H9 (cell line): ENCODE data around the gene PCDHGB2. TPM values are rescaled to one million over a fixed set of nuclear protein-coding genes. Genes with fewer than 3 reads are reported as not detected.
A peak's percentile ranks its signal among the peaks of the same experiment; 100 is the strongest.

Source experiments
- DNase-seq: peaks from one replicate; pipeline ENCODE4 v3.0.0-alpha.2; 2017
- H2AFZ ChIP-seq: one replicate; pipeline ENCODE4 v1.6.1; 2013; ENCODE audit warnings: mild to moderate bottlenecking, low read length, control low read depth, moderate library complexity
- H2AK5ac ChIP-seq: 2 replicates; pipeline ENCODE4 v1.6.1; 2013; ENCODE audit warnings: low read length, control low read depth, mixed read lengths; ENCODE audit not compliant: insufficient read length
- H2BK120ac ChIP-seq: one replicate; pipeline ENCODE4 v1.6.1; 2013; ENCODE audit warnings: low read depth, mild to moderate bottlenecking, low read length, control low read depth, inconsistent platforms; ENCODE audit not compliant: poor library complexity, severe bottlenecking
- H2BK12ac ChIP-seq: 2 replicates; pipeline ENCODE4 v1.6.1; 2013; ENCODE audit warnings: low read length, control low read depth, mixed read lengths, low read depth; ENCODE audit not compliant: insufficient read length
- H2BK15ac ChIP-seq: 2 replicates; pipeline ENCODE4 v1.6.1; 2013; ENCODE audit warnings: low read depth, low read length, control low read depth
- H2BK20ac ChIP-seq: one replicate; pipeline ENCODE4 v1.6.1; 2013; ENCODE audit warnings: low read depth, mild to moderate bottlenecking, low read length, control low read depth, inconsistent platforms; ENCODE audit not compliant: poor library complexity, severe bottlenecking
- H2BK5ac ChIP-seq: 2 replicates; pipeline ENCODE4 v1.6.1; 2013; ENCODE audit warnings: low read length, control low read depth, mixed read lengths; ENCODE audit not compliant: insufficient read length
- H3K14ac ChIP-seq: 2 replicates; pipeline ENCODE4 v1.6.1; 2013; ENCODE audit warnings: low read length, control low read depth; ENCODE audit not compliant: insufficient read depth
- H3K18ac ChIP-seq: 2 replicates; pipeline ENCODE4 v1.6.1; 2013; ENCODE audit warnings: low read depth, mild to moderate bottlenecking, mixed read lengths, low read length, control low read depth; ENCODE audit not compliant: insufficient read length
- H3K23ac ChIP-seq: 2 replicates; pipeline ENCODE4 v1.6.1; 2013; ENCODE audit warnings: low read length, control low read depth, mixed read lengths, low read depth; ENCODE audit not compliant: insufficient read length
- H3K23me2 ChIP-seq: 2 replicates; pipeline ENCODE4 v1.6.1; 2013; ENCODE audit warnings: low read depth, mild to moderate bottlenecking, mixed read lengths, low read length, control low read depth; ENCODE audit not compliant: insufficient read length, poor library complexity, severe bottlenecking
- H3K27ac ChIP-seq: 2 replicates; pipeline ENCODE4 v1.5.1; 2013; ENCODE audit warnings: low read length, control low read depth, mixed read lengths, low read depth; ENCODE audit not compliant: insufficient read length
- H3K27me3 ChIP-seq: 2 replicates; pipeline ENCODE4 v1.6.1; 2013; ENCODE audit warnings: low read length, control low read depth, inconsistent platforms; ENCODE audit not compliant: insufficient read depth
- H3K4ac ChIP-seq: 2 replicates; pipeline ENCODE4 v1.6.1; 2013; ENCODE audit warnings: low read depth, mild to moderate bottlenecking, control low read depth, inconsistent platforms, low read length, moderate library complexity
- H3K4me1 ChIP-seq: 2 replicates; pipeline ENCODE4 v1.6.1; 2013; ENCODE audit warnings: low read length, control low read depth, inconsistent platforms; ENCODE audit not compliant: insufficient read depth
- H3K4me2 ChIP-seq: 2 replicates; pipeline ENCODE4 v1.6.1; 2013; ENCODE audit warnings: low read length, control low read depth, mixed read lengths; ENCODE audit not compliant: insufficient read length, insufficient read depth
- H3K56ac ChIP-seq: 2 replicates; pipeline ENCODE4 v1.6.1; 2013; ENCODE audit warnings: low read depth, mild to moderate bottlenecking, mixed read lengths, low read length, control low read depth; ENCODE audit not compliant: insufficient read length
- H3K79me1 ChIP-seq: 2 replicates; pipeline ENCODE4 v1.6.1; 2013; ENCODE audit warnings: low read depth, mild to moderate bottlenecking, moderate library complexity, low read length, control low read depth, inconsistent platforms; ENCODE audit not compliant: insufficient read depth, poor library complexity, severe bottlenecking
- H3K79me2 ChIP-seq: 2 replicates; pipeline ENCODE4 v1.6.1; 2013; ENCODE audit warnings: low read length, control low read depth, inconsistent platforms; ENCODE audit not compliant: insufficient read depth
- H3K9ac ChIP-seq: 2 replicates; pipeline ENCODE4 v1.6.1; 2013; ENCODE audit warnings: low read length, control low read depth, mixed read lengths; ENCODE audit not compliant: insufficient read length; ENCODE audit errors: extremely low read depth
- H3K9me3 ChIP-seq: one replicate; pipeline ENCODE4 v1.6.1; 2013; ENCODE audit warnings: low read depth, low read length, inconsistent platforms; ENCODE audit not compliant: control insufficient read depth
- H3T11ph ChIP-seq: one replicate; pipeline ENCODE4 v1.6.1; 2013; ENCODE audit warnings: mild to moderate bottlenecking, low read length, control low read depth, inconsistent platforms
- H4K20me1 ChIP-seq: one replicate; pipeline ENCODE4 v1.6.1; 2013; ENCODE audit not compliant: control insufficient read depth, insufficient read length, insufficient read depth
- H4K5ac ChIP-seq: 2 replicates; pipeline ENCODE4 v1.6.1; 2013; ENCODE audit warnings: low read depth, mild to moderate bottlenecking, mixed read lengths, low read length, control low read depth; ENCODE audit not compliant: insufficient read length
- H4K8ac ChIP-seq: replicated peaks from 2 replicates; pipeline ENCODE4 v1.6.1; 2013; ENCODE audit warnings: low read length, control low read depth, mixed read lengths, low read depth; ENCODE audit not compliant: insufficient read length
- H4K91ac ChIP-seq: 2 replicates; pipeline ENCODE4 v1.6.1; 2013; ENCODE audit warnings: low read depth, mild to moderate bottlenecking, moderate library complexity, mixed read lengths, low read length, control low read depth; ENCODE audit not compliant: insufficient read length
- H3K27ac Mint-ChIP-seq, 3 experiments: 2 replicates in 2 of 3; 3 replicates in 1 of 3; pipeline ENCODE4 v1.8.0; 2020 to 2021; ENCODE audit warnings: mixed read lengths in 3 of 3, mild to moderate bottlenecking in 1 of 3, moderate library complexity in 1 of 3
- H3K27me3 Mint-ChIP-seq: 2 replicates; pipeline ENCODE4 v1.8.0; 2021; ENCODE audit warnings: low read depth, mild to moderate bottlenecking, moderate library complexity, mixed read lengths
- H3K36me3 Mint-ChIP-seq, 3 experiments: 2 replicates in 2 of 3; 3 replicates in 1 of 3; pipeline ENCODE4 v1.8.0; 2020 to 2021; ENCODE audit warnings: low read depth in 3 of 3, mixed read lengths in 3 of 3; ENCODE audit not compliant: insufficient read depth in 1 of 3
- H3K4me1 Mint-ChIP-seq, 2 experiments: 2 replicates each; pipeline ENCODE4 v1.8.0; 2020; ENCODE audit warnings: mixed read lengths in 2 of 2
- H3K4me3 Mint-ChIP-seq, 2 experiments: 2 replicates in 1 of 2; 3 replicates in 1 of 2; pipeline ENCODE4 v1.8.0; 2020 to 2021; ENCODE audit warnings: mild to moderate bottlenecking in 2 of 2, mixed read lengths in 2 of 2, moderate library complexity in 1 of 2
- H3K9me3 Mint-ChIP-seq, 2 experiments: 2 replicates in 1 of 2; 3 replicates in 1 of 2; pipeline ENCODE4 v1.8.0; 2020; ENCODE audit warnings: mild to moderate bottlenecking in 2 of 2, mixed read lengths in 2 of 2, moderate library complexity in 1 of 2
- WGBS: extraction: QIAGEN DNeasy Blood & Tissue Kit; methylation state at CpG from one replicate; pipeline ENCODE4 v1.1.7; 2013; ENCODE audit warnings: missing lambda C conversion rate, low lambda C conversion rate, mixed read lengths; ENCODE audit not compliant: insufficient read length; ENCODE audit errors: extremely low coverage; 5-methylcytosine and 5-hydroxymethylcytosine counted together
- total RNA-seq: library from RNA; stranded (reverse); gene quantifications from 2 replicates; pipeline ENCODE4 v1.2.1, GENCODE V29; 2021
- TF ChIP-seq, protein P1 (sequence below): fragments of 200-600 bp; sonication (generic); conservative IDR thresholded peaks from 3 replicates; pipeline ENCODE4 v1.8.0; 2021; ENCODE audit warnings: antibody characterized with exemption, mild to moderate bottlenecking

The PCDHGB2 gene
- total RNA-seq, 1 experiment from 2014 or later, result 3.8 TPM

DNA sequence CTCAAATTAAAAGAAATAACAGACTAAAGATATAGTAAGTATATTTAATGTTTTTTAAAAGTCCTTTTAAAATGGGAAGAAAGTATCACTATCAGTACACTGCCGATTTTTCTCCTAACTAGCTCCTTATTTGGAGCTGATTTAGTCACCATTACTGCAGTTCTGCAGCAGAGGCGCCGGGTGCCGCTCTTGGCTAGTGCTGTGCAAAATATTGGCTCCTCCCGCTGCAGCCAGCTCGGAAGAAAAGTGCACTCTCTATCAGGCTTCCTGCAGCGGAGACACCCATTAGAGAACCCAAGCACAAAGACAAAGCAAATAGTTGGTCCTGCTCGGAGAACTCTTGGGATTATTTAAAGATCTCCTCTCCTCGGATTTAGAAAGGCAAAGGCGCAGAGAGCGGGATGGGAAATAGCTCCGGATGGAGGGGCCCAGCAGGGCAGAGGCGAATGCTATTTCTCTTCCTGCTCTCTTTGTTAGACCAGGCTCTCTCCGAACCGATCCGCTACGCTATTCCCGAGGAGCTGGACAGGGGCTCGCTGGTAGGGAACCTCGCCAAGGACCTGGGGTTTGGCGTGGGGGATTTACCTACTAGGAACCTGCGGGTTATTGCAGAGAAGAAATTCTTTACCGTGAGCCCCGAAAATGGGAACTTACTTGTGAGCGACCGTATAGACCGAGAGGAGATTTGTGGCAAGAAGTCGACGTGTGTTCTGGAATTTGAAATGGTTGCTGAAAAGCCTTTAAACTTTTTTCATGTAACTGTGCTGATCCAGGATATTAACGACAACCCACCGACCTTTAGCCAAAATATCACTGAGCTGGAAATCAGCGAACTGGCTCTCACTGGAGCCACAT lies 10.4 kb downstream of the PCDHGB2 start, which contains the start of gene PCDHGB3:
Gene PCDHGB3 (plus strand): TSS at position 249 of the 855 bp plus-strand sequence. CDS start 153 bp downstream, at position 402.
- H3K4me3 Mint-ChIP-seq, result no peak within 1 kb of the TSS; a peak in 2 of 5 replicates
- no peak within 1 kb of the TSS for H2BK12ac ChIP-seq
- no peaks in the 10 kb centered on the region for H3K79me2 ChIP-seq
- H3K14ac ChIP-seq, result no peak within 1 kb of the TSS
- H2BK15ac ChIP-seq, result no peak within 1 kb of the TSS
- H3K18ac ChIP-seq, result no peak within 1 kb of the TSS
- no peaks in the 10 kb centered on the region for H3K4me1 ChIP-seq
- no peak within 1 kb of the TSS for H3K56ac ChIP-seq
- peaks cover 35 to 50% (median 47%) of the 10 kb centered on the region in 3 experiments for H3K36me3 Mint-ChIP-seq
- DNase-seq, result peak; percentile 32
- peak within 1 kb of the TSS in 1 of 3 experiments; percentile 34; a peak in 1 of 7 replicates for H3K27ac Mint-ChIP-seq
- H2BK5ac ChIP-seq, result no peak within 1 kb of the TSS
- peaks cover 10% of the 10 kb centered on the region for H3K27me3 Mint-ChIP-seq
- H2BK20ac ChIP-seq, result no peak within 1 kb of the TSS
- H3T11ph ChIP-seq, result no peak within 1 kb of the TSS
- no peaks in the 10 kb centered on the region for H3K23me2 ChIP-seq
- no peaks in the 10 kb centered on the region for H3K27me3 ChIP-seq
- H2AFZ ChIP-seq, result no peak within 1 kb of the TSS
- H4K20me1 ChIP-seq, result no peaks in the 10 kb centered on the region
- H4K5ac ChIP-seq, result no peak within 1 kb of the TSS
- no CpG with 5 or more reads among the region's 32 CpGs for WGBS
- H3K79me1 ChIP-seq, result no peaks in the 10 kb centered on the region
- TF ChIP-seq, protein P1, sequence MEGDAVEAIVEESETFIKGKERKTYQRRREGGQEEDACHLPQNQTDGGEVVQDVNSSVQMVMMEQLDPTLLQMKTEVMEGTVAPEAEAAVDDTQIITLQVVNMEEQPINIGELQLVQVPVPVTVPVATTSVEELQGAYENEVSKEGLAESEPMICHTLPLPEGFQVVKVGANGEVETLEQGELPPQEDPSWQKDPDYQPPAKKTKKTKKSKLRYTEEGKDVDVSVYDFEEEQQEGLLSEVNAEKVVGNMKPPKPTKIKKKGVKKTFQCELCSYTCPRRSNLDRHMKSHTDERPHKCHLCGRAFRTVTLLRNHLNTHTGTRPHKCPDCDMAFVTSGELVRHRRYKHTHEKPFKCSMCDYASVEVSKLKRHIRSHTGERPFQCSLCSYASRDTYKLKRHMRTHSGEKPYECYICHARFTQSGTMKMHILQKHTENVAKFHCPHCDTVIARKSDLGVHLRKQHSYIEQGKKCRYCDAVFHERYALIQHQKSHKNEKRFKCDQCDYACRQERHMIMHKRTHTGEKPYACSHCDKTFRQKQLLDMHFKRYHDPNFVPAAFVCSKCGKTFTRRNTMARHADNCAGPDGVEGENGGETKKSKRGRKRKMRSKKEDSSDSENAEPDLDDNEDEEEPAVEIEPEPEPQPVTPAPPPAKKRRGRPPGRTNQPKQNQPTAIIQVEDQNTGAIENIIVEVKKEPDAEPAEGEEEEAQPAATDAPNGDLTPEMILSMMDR, result peak; percentile 44; the same call in 2 of the 3 replicates
- H3K9me3 ChIP-seq, result peaks cover 38% of the 10 kb centered on the region
- no peak within 1 kb of the TSS for H4K91ac ChIP-seq
- no peak within 1 kb of the TSS for H3K4ac ChIP-seq
- H4K8ac ChIP-seq, result no peak within 1 kb of the TSS
- no peak within 1 kb of the TSS for H3K27ac ChIP-seq
- no peaks in the 10 kb centered on the region for H3K4me1 Mint-ChIP-seq
- H3K9ac ChIP-seq, result no peak within 1 kb of the TSS
- H2BK120ac ChIP-seq, result no peak within 1 kb of the TSS
- no peak within 1 kb of the TSS for H2AK5ac ChIP-seq
- H3K4me2 ChIP-seq, result no peak within 1 kb of the TSS
- peaks cover 60 to 63% of the 10 kb centered on the region in 2 experiments for H3K9me3 Mint-ChIP-seq
- H3K23ac ChIP-seq, result no peak within 1 kb of the TSS
